ENCODE results near the gene CDH13. TPM values are rescaled to one million over a fixed set of nuclear protein-coding genes. Genes with fewer than 3 reads are reported as not detected.

The CDH13 gene
- total RNA-seq, 1 experiment from 2014 or later = 2.1 TPM

GRCh38 chr16:83586036-83586435, 959.3 kb downstream of the CDH13 start:
- Histone ChIP-seq H3K27me3 (replicated peaks; ENCODE audit: insufficient read depth, low read depth, low read length, poor library complexity) (peaks cover 40% of the 10 kb centered on the region), H3K36me3 (ENCODE audit: insufficient read depth, low read length, poor library complexity, severe bottlenecking) (no peaks in the 10 kb centered on the region), H3K27ac (ENCODE audit: low read depth, low read length, poor library complexity, severe bottlenecking) (no peak overlapping the region), H3K4me1 (ENCODE audit: insufficient read depth, low read length, poor library complexity, severe bottlenecking) (no peaks in the 10 kb centered on the region), H3K9me3 (ENCODE audit: low read depth, low read length, poor library complexity, severe bottlenecking) (no peaks in the 10 kb centered on the region), H3K4me3 (ENCODE audit: low read depth, low read length, poor library complexity, severe bottlenecking) (no peak overlapping the region)
- ChIA-PET CTCF (no interaction called here), POLR2A (ENCODE audit: low non-redundant PET) (no interaction called here)
- intact Hi-C loops (cut with micrococcal nuclease; ENCODE audit: unreplicated experiment) = no loop called here
- DNase-seq (ENCODE audit: low spot score) = no peak
- BruUV-seq (replicated peaks) = no TSS peak
- TF ChIP-seq CTCF (conservative IDR thresholded peaks at IDR 0.05; ENCODE audit: low read depth, low read length) = no peak
- no peak for TF ChIP-seq EZH2 (IDR thresholded peaks at IDR 0.05; ENCODE audit: borderline replicate concordance, low read depth, low read length, poor library complexity, severe bottlenecking)

- TF ChIP-seq CTCF (conservative IDR thresholded peaks at IDR 0.05; ENCODE audit: low read depth, low read length) = no peak
- TF ChIP-seq EZH2 (IDR thresholded peaks at IDR 0.05; ENCODE audit: borderline replicate concordance, low read depth, low read length, poor library complexity, severe bottlenecking) = no peak
- H3K36me3 ChIP-seq (ENCODE audit: insufficient read depth, low read length, poor library complexity, severe bottlenecking) = no peaks in the 10 kb centered on the region
- DNase-seq (ENCODE audit: low spot score) = no peak
- no peak overlapping the region for H3K4me3 ChIP-seq (ENCODE audit: low read depth, low read length, poor library complexity, severe bottlenecking)
- intact Hi-C loops (cut with micrococcal nuclease; ENCODE audit: unreplicated experiment) = no loop called here
- H3K27ac ChIP-seq (ENCODE audit: low read depth, low read length, poor library complexity, severe bottlenecking) = no peak overlapping the region
- H3K9me3 ChIP-seq (ENCODE audit: low read depth, low read length, poor library complexity, severe bottlenecking) = no peaks in the 10 kb centered on the region
- ChIA-PET POLR2A (ENCODE audit: low non-redundant PET) (no interaction called here), CTCF (no interaction called here)
- H3K27me3 ChIP-seq (replicated peaks; ENCODE audit: insufficient read depth, low read depth, low read length, poor library complexity) = peaks cover 40% of the 10 kb centered on the region
- H3K4me1 ChIP-seq (ENCODE audit: insufficient read depth, low read length, poor library complexity, severe bottlenecking) = no peaks in the 10 kb centered on the region
- BruUV-seq (replicated peaks) = no TSS peak
Observed at GRCh38 chr16:83586461-83587200, 959.9 kb downstream of the CDH13 start.

- Histone ChIP-seq H3K9me3 (ENCODE audit: low read depth, low read length, poor library complexity, severe bottlenecking) (no peaks in the 10 kb centered on the region), H3K27ac (ENCODE audit: low read depth, low read length, poor library complexity, severe bottlenecking) (no peak overlapping the region), H3K36me3 (ENCODE audit: insufficient read depth, low read length, poor library complexity, severe bottlenecking) (no peaks in the 10 kb centered on the region), H3K27me3 (replicated peaks; ENCODE audit: insufficient read depth, low read depth, low read length, poor library complexity) (peaks cover 41% of the 10 kb centered on the region), H3K4me3 (ENCODE audit: low read depth, low read length, poor library complexity, severe bottlenecking) (no peak overlapping the region), H3K4me1 (ENCODE audit: insufficient read depth, low read length, poor library complexity, severe bottlenecking) (no peaks in the 10 kb centered on the region)
- CTCF ChIA-PET = no interaction called here
- DNase-seq (ENCODE audit: low spot score) = no peak
- intact Hi-C loops (cut with micrococcal nuclease; ENCODE audit: unreplicated experiment) = no loop called here
- POLR2A ChIA-PET (ENCODE audit: low non-redundant PET) = no interaction called here
- TF ChIP-seq CTCF (conservative IDR thresholded peaks at IDR 0.05; ENCODE audit: low read depth, low read length) (no peak), EZH2 (IDR thresholded peaks at IDR 0.05; ENCODE audit: borderline replicate concordance, low read depth, low read length, poor library complexity, severe bottlenecking) (no peak)
- no TSS peak for BruUV-seq (replicated peaks)
Observed at GRCh38 chr16:83587201-83587600, 960.4 kb downstream of the CDH13 start.

All from A673 (cell line).